GM18505 (cell line): ENCODE measurements around the gene C3.
"Not testable (repeated sequence)": the region's sequence is repeated elsewhere in the genome, so short reads cannot be mapped to it uniquely, and the experiment has no call there.

Experiments
- ATAC-seq: cut with Tn5 transposase; IDR thresholded peaks from one replicate; pipeline ENCODE4 v1.9.1; 2021; ENCODE audit not compliant: unreplicated experiment
- POLR2A ChIP-seq: IDR thresholded peaks from 4 replicates; pipeline ENCODE4 v1.6.1; 2011; ENCODE audit warnings: borderline replicate concordance; ENCODE audit not compliant: insufficient read depth, insufficient read length; ENCODE audit errors: extremely low read depth

The C3 gene

GRCh38 chr19:6754136-6754535, 33.7 kb upstream of the C3 start:
- ATAC-seq: no peak
- TF ChIP-seq POLR2A: no peak

- peak; percentile 67 for ATAC-seq
- peak; percentile 34 for TF ChIP-seq POLR2A
Measured at GRCh38 chr19:6753178-6754031, 33.0 kb upstream of the C3 start.

GRCh38 chr19:6752256-6753177, 32.1 kb upstream of the C3 start:
- TF ChIP-seq POLR2A: no peak
- ATAC-seq: no peak

- TF ChIP-seq POLR2A: no peak
- no peak for ATAC-seq
Measured at GRCh38 chr19:6751189-6751588, 30.7 kb upstream of the C3 start.

- no peak for ATAC-seq
- no peak for TF ChIP-seq POLR2A
Measured at GRCh38 chr19:6750062-6750461, 29.6 kb upstream of the C3 start.

- ATAC-seq: not testable (repeated sequence)
Measured at GRCh38 chr19:6748543-6748942, 28.1 kb upstream of the C3 start.

- ATAC-seq: no peak
- no peak for TF ChIP-seq POLR2A
Measured at GRCh38 chr19:6745965-6746364, 25.5 kb upstream of the C3 start.

GRCh38 chr19:6744381-6745301, 24.2 kb upstream of the C3 start:
- TF ChIP-seq POLR2A: no peak
- no peak for ATAC-seq

- no peak for ATAC-seq
- TF ChIP-seq POLR2A: no peak
Measured at GRCh38 chr19:6743714-6744380, 23.4 kb upstream of the C3 start.

- no peak for TF ChIP-seq POLR2A
- no peak for ATAC-seq
Measured at GRCh38 chr19:6743066-6743465, 22.6 kb upstream of the C3 start.

- no peak for ATAC-seq
- TF ChIP-seq POLR2A: peak; percentile 22
Measured at GRCh38 chr19:6740589-6741343, 20.3 kb upstream of the C3 start.
